ENCODE results near the gene ITPR2. TPM values are rescaled to one million over a fixed set of nuclear protein-coding genes. Genes with fewer than 3 reads are reported as not detected.
"Not testable (repeated sequence)": the region's sequence is repeated elsewhere in the genome, so short reads cannot be mapped to it uniquely, and the experiment has no call there.

ITPR2 gene
- total RNA-seq, 1 experiment from 2014 or later, result 4.9 TPM

- no peak for DNase-seq (ENCODE audit: low read depth)
Measured at GRCh38 chr12:26851031-26851809, 18.2 kb upstream of the ITPR2 start.

DNA sequence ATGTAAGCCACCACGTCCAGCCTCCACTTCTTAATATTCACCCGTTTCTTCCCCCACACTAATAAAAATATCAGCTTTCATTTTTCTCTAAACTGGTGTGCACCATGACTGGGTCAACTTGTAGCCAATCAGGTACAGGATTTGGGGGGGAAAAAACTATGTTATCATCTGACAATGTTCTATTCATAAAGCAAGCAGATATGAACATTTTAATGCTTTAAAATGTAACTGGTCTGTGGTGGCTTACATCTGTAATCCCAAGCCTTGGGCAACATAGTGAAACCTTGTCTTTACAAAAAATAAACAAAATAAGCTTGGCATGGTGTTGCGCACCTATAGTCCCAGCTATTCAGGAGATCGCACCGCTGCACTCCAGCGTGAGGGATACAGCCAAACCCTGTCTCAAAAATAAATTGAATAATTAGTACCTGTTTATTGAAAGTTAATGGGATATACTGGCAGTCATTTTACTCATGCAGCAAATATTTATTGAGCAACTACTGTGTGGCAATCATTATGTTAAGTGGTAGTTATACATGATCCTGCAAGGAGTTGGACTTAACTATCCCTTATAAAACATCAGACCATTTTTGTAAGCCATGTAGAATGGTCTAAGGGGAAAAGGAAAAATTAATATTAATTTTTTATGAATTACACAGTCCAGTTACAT, 15.3 kb upstream of the ITPR2 start:
- DNase-seq (ENCODE audit: low read depth), result no peak

DNA sequence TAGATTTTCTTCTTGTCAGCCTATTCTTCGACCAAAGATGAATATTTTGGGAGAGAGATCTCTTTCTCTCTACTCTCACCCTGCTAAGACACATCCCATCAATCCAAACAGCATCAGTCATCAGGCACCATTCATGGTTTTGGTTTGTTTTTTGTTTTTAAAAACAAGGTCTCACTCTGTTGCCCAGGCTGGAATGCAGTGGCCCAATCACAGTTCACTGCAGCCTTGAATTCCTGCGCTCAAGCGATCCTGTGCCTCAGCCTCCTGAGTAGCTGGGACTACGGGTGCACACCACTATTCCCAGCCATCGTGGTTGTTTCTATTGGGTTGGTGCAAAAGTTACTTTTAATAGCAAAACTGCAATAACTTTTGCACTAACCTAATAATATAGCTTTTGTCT, 14.4 kb upstream of the ITPR2 start:
- DNase-seq (ENCODE audit: low read depth), result no peak

GRCh38 chr12:26846416-26846815, 13.4 kb upstream of the ITPR2 start:
- no peak for DNase-seq (ENCODE audit: low read depth)

GRCh38 chr12:26845984-26846383, 13.0 kb upstream of the ITPR2 start:
- DNase-seq (ENCODE audit: low read depth), result no peak

DNA sequence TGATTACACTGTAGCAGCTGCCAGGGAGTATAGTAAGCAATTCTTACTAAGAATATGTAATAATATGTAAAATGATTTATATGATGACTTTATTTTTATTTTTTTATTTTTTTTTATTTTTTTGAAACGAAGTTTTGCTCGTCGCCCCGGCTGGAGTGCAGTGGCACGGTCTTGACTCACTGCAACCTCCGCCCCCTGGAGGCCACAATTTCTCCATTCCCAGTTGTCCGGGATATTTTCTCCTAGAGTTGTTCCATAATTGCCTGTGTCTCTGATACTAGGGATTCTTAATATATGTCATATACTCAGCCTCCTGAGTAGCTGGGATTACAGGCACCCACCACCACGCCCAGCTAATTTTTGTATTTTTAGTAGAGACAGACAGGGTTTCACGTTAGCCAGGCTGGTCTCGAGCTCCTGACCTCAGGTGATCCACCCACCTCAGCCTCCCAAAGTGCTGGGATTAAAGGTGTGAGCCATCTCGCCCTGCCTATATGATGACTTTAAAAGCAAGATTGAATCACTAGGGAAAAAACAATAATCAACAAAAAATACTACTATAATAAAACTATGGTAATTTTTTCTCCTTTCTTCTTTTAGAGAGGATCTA, 12.2 kb upstream of the ITPR2 start:
- peak; percentile 50 for DNase-seq (ENCODE audit: low read depth)

GRCh38 chr12:26843311-26843710, 10.3 kb upstream of the ITPR2 start:
- no peak for DNase-seq (ENCODE audit: low read depth)

GRCh38 chr12:26841085-26841484, 8.1 kb upstream of the ITPR2 start:
- no peak for DNase-seq (ENCODE audit: low read depth)

DNA sequence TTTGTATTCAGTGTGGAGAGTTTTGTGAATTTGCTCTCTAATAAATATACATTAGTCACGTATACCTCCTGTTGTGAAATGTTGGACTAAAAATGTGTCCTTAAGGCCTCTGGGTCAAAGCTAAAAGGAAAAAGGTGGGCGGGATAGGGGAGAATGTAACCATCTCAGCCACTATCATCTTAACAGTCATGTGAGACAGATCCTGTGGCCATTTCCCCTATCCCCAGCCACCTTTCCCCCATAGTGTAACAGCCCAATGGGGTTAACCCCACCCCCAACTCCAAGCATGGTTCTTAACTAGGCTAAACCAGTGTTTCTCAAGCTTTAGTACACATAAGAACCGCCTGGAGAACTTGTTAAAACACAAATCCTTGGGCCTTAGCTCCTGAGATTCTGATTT, 6.5 kb upstream of the ITPR2 start:
- DNase-seq (ENCODE audit: low read depth), result no peak

GRCh38 chr12:26838888-26839416, 6.0 kb upstream of the ITPR2 start:
- no peak for DNase-seq (ENCODE audit: low read depth)

DNA sequence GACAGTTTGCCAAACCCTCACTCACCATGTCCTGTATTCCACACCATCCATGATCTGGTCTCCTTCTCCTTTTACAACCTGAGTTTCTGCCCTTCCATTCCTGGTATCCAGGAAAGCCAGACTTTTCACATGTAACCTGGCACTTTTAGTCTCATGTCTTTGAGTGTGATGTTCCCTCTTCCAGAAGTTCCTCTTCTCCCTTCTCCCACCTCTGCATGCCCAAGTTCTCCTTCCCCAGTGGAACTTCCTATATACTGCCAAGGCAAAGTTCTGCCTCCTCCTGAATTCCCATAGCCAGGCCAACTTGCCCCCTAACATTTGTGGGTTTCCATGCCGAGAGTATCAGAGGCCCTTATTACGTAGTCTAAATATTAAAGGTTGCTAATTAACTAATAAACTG, 3.2 kb upstream of the ITPR2 start:
- no peak for DNase-seq (ENCODE audit: low read depth)

DNA sequence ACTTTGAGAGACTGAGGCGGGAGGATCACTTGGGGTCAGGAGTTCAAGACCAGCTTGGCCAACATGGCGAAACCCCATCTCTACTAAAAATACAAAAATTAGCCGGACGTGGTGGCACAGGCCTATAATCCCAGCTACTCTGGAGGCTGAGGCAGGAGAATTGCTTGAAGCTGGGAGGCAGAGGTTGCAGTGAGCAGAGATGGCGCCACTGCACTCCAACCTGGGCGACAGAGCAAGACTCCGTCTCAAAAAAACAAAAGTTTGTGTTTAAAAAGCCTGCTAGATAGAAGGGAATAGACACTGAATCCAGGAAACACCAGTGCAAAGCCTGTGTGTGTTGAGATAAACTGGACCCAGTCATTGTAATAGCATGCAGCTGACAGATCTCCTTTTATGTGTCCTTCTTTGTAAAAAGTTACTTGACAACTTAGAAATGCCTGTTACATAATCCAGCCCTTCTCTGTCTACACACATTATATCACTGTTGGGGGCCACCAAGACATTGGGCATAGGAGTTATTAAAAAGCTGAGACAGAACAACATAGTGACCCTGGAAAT, 1.6 kb upstream of the ITPR2 start:
- DNase-seq (ENCODE audit: low read depth), result not testable (repeated sequence)

GRCh38 chr12:26833743-26834490, 923 bp upstream of the ITPR2 start:
- no peak for DNase-seq (ENCODE audit: low read depth)

DNA sequence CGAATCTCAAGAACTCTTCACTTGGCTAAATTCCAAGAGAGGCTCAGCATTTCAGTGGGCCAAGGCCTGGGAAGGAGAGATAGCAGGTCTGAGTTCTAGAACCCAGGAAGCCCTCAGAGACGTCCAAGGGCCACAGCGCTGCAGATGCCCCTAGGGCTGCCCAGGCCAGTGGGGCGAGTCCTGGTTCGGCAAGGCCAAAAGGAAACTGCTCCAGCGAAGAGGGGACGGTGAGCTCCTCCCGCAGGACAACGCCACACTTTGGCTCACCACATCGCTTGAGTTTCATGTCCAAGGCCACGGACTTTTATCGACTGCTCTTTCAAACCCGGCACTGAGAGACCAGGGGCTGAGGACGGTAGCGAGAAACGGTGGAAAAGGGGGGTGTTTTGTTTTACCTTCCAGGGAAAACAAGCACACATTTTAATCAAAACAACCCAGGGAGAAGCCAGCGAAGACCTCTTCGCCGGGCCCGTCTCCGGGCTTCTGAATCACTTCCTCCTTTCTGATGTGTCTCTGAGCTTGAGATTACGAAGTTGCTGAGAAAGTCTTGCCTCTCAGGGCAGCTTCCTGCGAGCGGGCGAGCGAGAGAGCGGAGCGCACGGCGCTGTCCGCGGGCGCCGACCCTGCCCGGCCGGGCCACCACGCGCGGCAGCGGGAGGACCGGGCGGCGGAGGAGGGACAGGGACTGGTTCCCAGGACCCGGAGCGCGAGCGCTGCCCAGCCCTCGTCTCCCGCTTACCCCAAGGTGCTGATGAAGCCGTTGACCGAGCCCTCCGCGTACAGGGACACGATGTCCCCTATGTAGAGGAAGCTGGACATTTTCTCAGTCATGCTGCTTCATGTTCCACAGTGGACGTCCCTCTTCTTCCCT, 808 bp downstream of the ITPR2 start:
- DNase-seq (ENCODE audit: low read depth), result peak; percentile 78

DNA sequence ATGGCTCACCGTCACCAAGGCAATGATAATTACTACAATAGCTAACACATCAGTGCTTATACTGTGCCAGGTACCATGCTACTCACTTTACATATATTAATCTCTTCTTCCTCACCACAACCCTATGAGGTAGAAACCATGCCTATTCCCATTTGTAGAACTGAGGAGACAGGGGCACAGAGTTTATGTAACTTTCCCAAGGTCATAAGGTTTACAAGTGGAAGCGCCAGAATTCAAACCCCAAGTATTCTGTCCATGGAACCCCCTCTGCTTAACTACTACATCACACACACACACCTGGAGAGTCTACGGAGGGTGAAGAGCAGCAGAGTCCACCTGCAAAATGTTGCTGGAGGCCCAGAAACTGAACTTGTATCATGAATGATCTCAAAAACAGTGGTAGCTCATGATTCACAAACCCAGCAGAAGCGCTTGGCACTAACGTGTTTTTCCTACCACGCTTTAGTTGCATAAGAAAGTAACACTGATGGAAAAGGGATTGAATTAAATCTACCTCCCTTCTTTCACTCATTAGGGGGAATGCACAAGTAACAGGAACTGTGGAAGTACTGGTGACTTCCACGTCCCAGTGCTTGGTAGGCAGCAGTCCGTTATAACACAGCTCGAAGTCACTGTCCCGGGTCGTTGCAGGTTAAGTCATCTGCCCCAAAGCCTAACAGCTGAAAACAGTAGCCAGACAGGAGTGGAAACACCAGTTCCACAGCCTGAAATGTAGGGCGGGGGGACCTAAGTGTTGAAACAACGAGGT, 2.0 kb downstream of the ITPR2 start:
- DNase-seq (ENCODE audit: low read depth), result no peak

GRCh38 chr12:26830363-26830762, 2.6 kb downstream of the ITPR2 start:
- no peak for DNase-seq (ENCODE audit: low read depth)

GRCh38 chr12:26828280-26829073, 4.5 kb downstream of the ITPR2 start:
- DNase-seq (ENCODE audit: low read depth), result no peak

- DNase-seq (ENCODE audit: low read depth), result no peak
Measured at GRCh38 chr12:26826437-26826836, 6.6 kb downstream of the ITPR2 start.
